ENCODE measurements around the gene SPRR2A. TPM values are rescaled to one million over a fixed set of nuclear protein-coding genes. Genes with fewer than 3 reads are reported as not detected.

The SPRR2A gene
- total and polyA plus RNA-seq, 2 experiments from 2014 or later, result not detected

- Histone ChIP-seq H3K79me2 (ENCODE audit: insufficient read depth) (no peaks in the 10 kb centered on the region), H3K4me2 (ENCODE audit: unreplicated experiment) (no peak overlapping the region), H4K20me1 (ENCODE audit: insufficient read depth) (no peaks in the 10 kb centered on the region), H2AFZ (no peak overlapping the region), H3F3A (ENCODE audit: insufficient read depth) (no peaks in the 10 kb centered on the region), H3K36me3 (ENCODE audit: low read depth) (no peaks in the 10 kb centered on the region), H3K27ac (no peak overlapping the region), H3K27me3 (replicated peaks; ENCODE audit: insufficient read depth) (0 out of 2 replicates have a peak, but pooled peaks cover 4% of the 10 kb centered on the region), H3K4me3 (no peak overlapping the region), H3K9me2 (ENCODE audit: insufficient read depth) (no peaks in the 10 kb centered on the region), H3K9me3 (ENCODE audit: low read depth) (no peaks in the 10 kb centered on the region), H3K4me1 (ENCODE audit: insufficient read depth) (no peaks in the 10 kb centered on the region), H3K9ac (no peak overlapping the region)
- TF ChIP-seq EZH2phosphoT487 (IDR thresholded peaks at IDR 0.05; ENCODE audit: insufficient read depth, low read depth), result no peak
- TF ChIP-seq EZH2 (IDR thresholded peaks at IDR 0.05; ENCODE audit: insufficient read depth, poor library complexity, severe bottlenecking), result no peak
- in situ Hi-C loops (cut with MboI), result no loop called here
- no peak for DNase-seq
Observed at GRCh38 chr1:153032073-153032472, 25.2 kb downstream of the SPRR2A start.

GRCh38 chr1:153030895-153031294 is 26.4 kb downstream of the SPRR2A start, which contains the start of gene SPRR1B:
Gene SPRR1B, plus strand, starts transcription at chr1:153031203. Its CDS starts 1,143 bp downstream, at chr1:153032346.
- H3K36me3 ChIP-seq (ENCODE audit: low read depth), result no peaks in the 10 kb centered on the region
- no peaks in the 10 kb centered on the region for H3K9me3 ChIP-seq (ENCODE audit: low read depth)
- no peak within 1 kb of the TSS for H3K27ac ChIP-seq
- H4K20me1 ChIP-seq (ENCODE audit: insufficient read depth), result no peaks in the 10 kb centered on the region
- TF ChIP-seq EZH2 (IDR thresholded peaks at IDR 0.05; ENCODE audit: insufficient read depth, poor library complexity, severe bottlenecking) (no peak), EZH2phosphoT487 (IDR thresholded peaks at IDR 0.05; ENCODE audit: insufficient read depth, low read depth) (no peak)
- no peak for DNase-seq
- H2AFZ ChIP-seq, result no peak within 1 kb of the TSS
- in situ Hi-C loops (cut with MboI), result no loop called here
- H3K79me2 ChIP-seq (ENCODE audit: insufficient read depth), result no peaks in the 10 kb centered on the region
- H3K27me3 ChIP-seq (replicated peaks; ENCODE audit: insufficient read depth), result 0 out of 2 replicates have a peak, but pooled peaks cover under 1% of the 10 kb centered on the region
- H3F3A ChIP-seq (ENCODE audit: insufficient read depth), result no peaks in the 10 kb centered on the region
- no peaks in the 10 kb centered on the region for H3K9me2 ChIP-seq (ENCODE audit: insufficient read depth)
- H3K4me2 ChIP-seq (ENCODE audit: unreplicated experiment), result no peak within 1 kb of the TSS
- no peaks in the 10 kb centered on the region for H3K4me1 ChIP-seq (ENCODE audit: insufficient read depth)
- no peak within 1 kb of the TSS for H3K9ac ChIP-seq
- H3K4me3 ChIP-seq, result no peak within 1 kb of the TSS

- 3 to 6% methylated on average over 1 of the region's 1 CpG for WGBS, 2 experiments (ENCODE audit: low coverage in 1 of 2, low lambda C conversion rate in 2 of 2, missing lambda C conversion rate in 2 of 2)
- H3K27me3 ChIP-seq (replicated peaks; ENCODE audit: insufficient read depth), result no peaks in the 10 kb centered on the region
- H3K4me1 ChIP-seq (ENCODE audit: insufficient read depth), result no peaks in the 10 kb centered on the region
- H3K4me3 ChIP-seq, result no peak overlapping the region
- in situ Hi-C loops (cut with MboI), result no loop called here
- no peak for TF ChIP-seq EZH2phosphoT487 (IDR thresholded peaks at IDR 0.05; ENCODE audit: insufficient read depth, low read depth)
- TF ChIP-seq EZH2 (IDR thresholded peaks at IDR 0.05; ENCODE audit: insufficient read depth, poor library complexity, severe bottlenecking), result no peak
- no peak overlapping the region for H3K9ac ChIP-seq
- no peaks in the 10 kb centered on the region for H3F3A ChIP-seq (ENCODE audit: insufficient read depth)
- no peak overlapping the region for H2AFZ ChIP-seq
- H3K9me2 ChIP-seq (ENCODE audit: insufficient read depth), result no peaks in the 10 kb centered on the region
- no peak for DNase-seq
- H3K4me2 ChIP-seq (ENCODE audit: unreplicated experiment), result no peak overlapping the region
- H4K20me1 ChIP-seq (ENCODE audit: insufficient read depth), result no peaks in the 10 kb centered on the region
- no peaks in the 10 kb centered on the region for H3K79me2 ChIP-seq (ENCODE audit: insufficient read depth)
- no peaks in the 10 kb centered on the region for H3K9me3 ChIP-seq (ENCODE audit: low read depth)
- H3K36me3 ChIP-seq (ENCODE audit: low read depth), result no peaks in the 10 kb centered on the region
- no peak overlapping the region for H3K27ac ChIP-seq
Observed at GRCh38 chr1:153028766-153029165, 28.5 kb downstream of the SPRR2A start.

- TF ChIP-seq EZH2phosphoT487 (IDR thresholded peaks at IDR 0.05; ENCODE audit: insufficient read depth, low read depth), result no peak
- no peak for TF ChIP-seq EZH2 (IDR thresholded peaks at IDR 0.05; ENCODE audit: insufficient read depth, poor library complexity, severe bottlenecking)
- H3K4me2 ChIP-seq (ENCODE audit: unreplicated experiment), result no peak overlapping the region
- H2AFZ ChIP-seq, result no peak overlapping the region
- in situ Hi-C loops (cut with MboI), result no loop called here
- no peaks in the 10 kb centered on the region for H3K4me1 ChIP-seq (ENCODE audit: insufficient read depth)
- no peak overlapping the region for H3K9ac ChIP-seq
- no peaks in the 10 kb centered on the region for H3F3A ChIP-seq (ENCODE audit: insufficient read depth)
- H3K9me3 ChIP-seq (ENCODE audit: low read depth), result no peaks in the 10 kb centered on the region
- 16 to 24% methylated on average over 1 of the region's 1 CpG for WGBS, 2 experiments (ENCODE audit: low coverage in 1 of 2, low lambda C conversion rate in 2 of 2, missing lambda C conversion rate in 2 of 2)
- no peak for DNase-seq
- H3K4me3 ChIP-seq, result no peak overlapping the region
- H3K36me3 ChIP-seq (ENCODE audit: low read depth), result no peaks in the 10 kb centered on the region
- H3K79me2 ChIP-seq (ENCODE audit: insufficient read depth), result no peaks in the 10 kb centered on the region
- no peaks in the 10 kb centered on the region for H3K27me3 ChIP-seq (replicated peaks; ENCODE audit: insufficient read depth)
- H3K9me2 ChIP-seq (ENCODE audit: insufficient read depth), result no peaks in the 10 kb centered on the region
- H4K20me1 ChIP-seq (ENCODE audit: insufficient read depth), result no peaks in the 10 kb centered on the region
- H3K27ac ChIP-seq, result no peak overlapping the region
Observed at GRCh38 chr1:153025797-153026196, 31.5 kb downstream of the SPRR2A start.

GRCh38 chr1:153024413-153024812 is 32.9 kb downstream of the SPRR2A start:
- H3K27me3 ChIP-seq (replicated peaks; ENCODE audit: insufficient read depth), result no peaks in the 10 kb centered on the region
- no peak overlapping the region for H2AFZ ChIP-seq
- no peak for TF ChIP-seq EZH2phosphoT487 (IDR thresholded peaks at IDR 0.05; ENCODE audit: insufficient read depth, low read depth)
- TF ChIP-seq EZH2 (IDR thresholded peaks at IDR 0.05; ENCODE audit: insufficient read depth, poor library complexity, severe bottlenecking), result no peak
- H3K4me1 ChIP-seq (ENCODE audit: insufficient read depth), result no peaks in the 10 kb centered on the region
- no peak overlapping the region for H3K9ac ChIP-seq
- in situ Hi-C loops (cut with MboI), result no loop called here
- H3K9me3 ChIP-seq (ENCODE audit: low read depth), result no peaks in the 10 kb centered on the region
- H3K4me3 ChIP-seq, result no peak overlapping the region
- H3K79me2 ChIP-seq (ENCODE audit: insufficient read depth), result no peaks in the 10 kb centered on the region
- H3K9me2 ChIP-seq (ENCODE audit: insufficient read depth), result no peaks in the 10 kb centered on the region
- H3K36me3 ChIP-seq (ENCODE audit: low read depth), result no peaks in the 10 kb centered on the region
- no peak overlapping the region for H3K27ac ChIP-seq
- H4K20me1 ChIP-seq (ENCODE audit: insufficient read depth), result no peaks in the 10 kb centered on the region
- no peaks in the 10 kb centered on the region for H3F3A ChIP-seq (ENCODE audit: insufficient read depth)
- 23 to 26% methylated on average over 1 of the region's 1 CpG for WGBS, 2 experiments (ENCODE audit: low coverage in 1 of 2, low lambda C conversion rate in 2 of 2, missing lambda C conversion rate in 2 of 2)
- H3K4me2 ChIP-seq (ENCODE audit: unreplicated experiment), result no peak overlapping the region
- no peak for DNase-seq
